OCI-LY7 (cell line): Measurements from ENCODE around the gene POLR1E. TPM values are rescaled to one million over a fixed set of nuclear protein-coding genes. Genes with fewer than 3 reads are reported as not detected.

ENCODE experiments used
- BruUV-seq: library from RNA; stranded (reverse); fragments of 400-500 nt; replicated peaks from 2 replicates; lab custom pipeline; 2021; lab: Mats Ljungman, UMichigan
- CTCF ChIA-PET: fragments of 300-600 bp; sonication (Branson Sonifier 250); formaldehyde crosslinking; loops from one replicate; lab custom pipeline; 2022; ENCODE audit warnings: antibody characterized with exemption; ENCODE audit not compliant: unreplicated experiment; lab: Charles Lee
- POLR2A ChIA-PET: fragments of 300-600 bp; sonication (Branson Sonifier 250); formaldehyde crosslinking; loops from one replicate; lab custom pipeline; 2022; ENCODE audit warnings: antibody characterized with exemption; lab: Charles Lee
- DNase-seq: peaks from one replicate; pipeline ENCODE4 v3.0.0-alpha.2; 2015; ENCODE audit warnings: low spot score
- H2AFZ ChIP-seq: fragments of 200-600 bp; sonication (generic), shearing (Covaris generic); 2 replicates; pipeline ENCODE4 v1.6.1; 2014; ENCODE audit warnings: mild to moderate bottlenecking, antibody characterized with exemption, low read length, moderate library complexity
- H3K27ac ChIP-seq: fragments of 200-600 bp; sonication (generic); 2 replicates; pipeline ENCODE4 v1.5.1; 2014; ENCODE audit warnings: mixed run types, low read depth, mild to moderate bottlenecking, moderate library complexity, low read length, inconsistent platforms; ENCODE audit not compliant: poor library complexity, severe bottlenecking
- H3K36me3 ChIP-seq: fragments of 200-600 bp; sonication (generic); 2 replicates; pipeline ENCODE4 v1.6.1; 2014; ENCODE audit warnings: mild to moderate bottlenecking, antibody characterized with exemption, low read length, moderate library complexity, mixed read lengths; ENCODE audit not compliant: insufficient read depth
- H3K4me1 ChIP-seq: fragments of 200-600 bp; sonication (generic); 2 replicates; pipeline ENCODE4 v1.5.1; 2014; ENCODE audit warnings: mild to moderate bottlenecking, low read length; ENCODE audit not compliant: insufficient read depth, poor library complexity, severe bottlenecking
- H3K4me2 ChIP-seq: fragments of 200-600 bp; sonication (generic); 2 replicates; pipeline ENCODE4 v1.6.1; 2014; ENCODE audit warnings: mild to moderate bottlenecking, low read length
- H3K4me3 ChIP-seq: fragments of 200-600 bp; sonication (generic); 2 replicates; pipeline ENCODE4 v1.5.1; 2014; ENCODE audit warnings: mild to moderate bottlenecking, low read depth, low read length; ENCODE audit not compliant: poor library complexity, severe bottlenecking
- H3K79me2 ChIP-seq: fragments of 200-600 bp; sonication (generic); 2 replicates; pipeline ENCODE4 v1.6.1; 2016; ENCODE audit warnings: low read depth, mild to moderate bottlenecking, low read length, moderate library complexity, mixed read lengths; ENCODE audit not compliant: insufficient read depth
- H3K9me2 ChIP-seq: fragments of 200-600 bp; sonication (generic); 2 replicates; pipeline ENCODE4 v1.6.1; 2016; ENCODE audit warnings: mild to moderate bottlenecking, low read length, mixed read lengths; ENCODE audit not compliant: insufficient read depth
- H3K9me3 ChIP-seq: fragments of 200-600 bp; sonication (generic); 2 replicates; pipeline ENCODE4 v1.6.1; 2014; ENCODE audit warnings: mild to moderate bottlenecking, mixed run types, low read length, mixed read lengths
- H4K20me1 ChIP-seq: fragments of 200-600 bp; sonication (generic); 2 replicates; pipeline ENCODE4 v1.6.1; 2014; ENCODE audit warnings: mild to moderate bottlenecking, antibody characterized with exemption, low read length, moderate library complexity, mixed read lengths; ENCODE audit not compliant: insufficient read depth
- CTCF ChIP-seq: fragments of 200-600 bp; sonication (generic); conservative IDR thresholded peaks from 2 replicates; pipeline ENCODE4 v1.5.1; 2014; ENCODE audit warnings: mild to moderate bottlenecking, antibody characterized with exemption, low read length, moderate library complexity, mixed read lengths
- EZH2phosphoT487 ChIP-seq: fragments of 200-600 bp; sonication (generic); IDR thresholded peaks from 2 replicates; pipeline ENCODE4 v1.6.1; 2018; ENCODE audit warnings: low read depth, borderline replicate concordance, mild to moderate bottlenecking, mixed run types, antibody characterized with exemption, low read length, moderate library complexity, mixed read lengths
- intact Hi-C: fragments of 100-400 bp; cut with micrococcal nuclease; formaldehyde crosslinking; loops from one replicate; pipeline ENCODE4 v1.10.0; 2022; ENCODE audit not compliant: unreplicated experiment
- total RNA-seq, 2 experiments: library from RNA; depleted of rRNA in 1 of 2; stranded (reverse); fragments of >200 nt in 1 of 2; shearing (Covaris generic) in 1 of 2; gene quantifications; 2 replicates each; pipeline ENCODE4 v1.2.3, GENCODE V29; 2014 to 2022

The POLR1E gene
- total RNA-seq, 2 experiments from 2014 or later: 44.3 to 47.6 TPM

DNA sequence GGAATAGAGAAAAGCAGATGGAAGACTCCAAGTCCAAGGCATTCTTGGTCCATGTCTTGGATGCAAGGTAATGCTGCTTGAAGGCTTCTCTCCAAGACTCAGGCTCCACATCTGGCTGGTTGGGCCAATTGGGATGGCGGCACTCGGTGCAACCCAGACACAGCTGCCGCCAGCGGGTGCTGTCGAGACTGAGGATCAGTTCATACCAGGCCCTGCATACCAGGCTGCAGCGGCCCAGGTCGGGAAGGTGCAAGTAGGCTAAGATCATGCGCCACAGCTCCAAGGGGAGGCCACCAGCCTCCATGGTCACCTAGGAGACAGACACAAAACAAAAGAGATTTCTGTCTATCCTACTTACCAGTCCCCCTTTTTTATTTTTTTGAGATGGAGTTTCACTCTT is 55.7 kb downstream of the POLR1E start:
- Histone ChIP-seq H3K79me2 (no peaks in the 10 kb centered on the region), H3K9me2 (no peaks in the 10 kb centered on the region), H3K36me3 (peaks cover 47% of the 10 kb centered on the region), H3K4me2 (no peak overlapping the region), H3K9me3 (no peaks in the 10 kb centered on the region), H3K4me1 (no peaks in the 10 kb centered on the region), H3K4me3 (no peak overlapping the region), H3K27ac (no peak overlapping the region), H4K20me1 (no peaks in the 10 kb centered on the region), H2AFZ (no peak overlapping the region)
- TF ChIP-seq EZH2phosphoT487 (no peak), CTCF (no peak)
- no peak for DNase-seq
- no TSS peak for BruUV-seq
- ChIA-PET CTCF (no interaction called here), POLR2A (no interaction called here)
- intact Hi-C loops: no loop called here

DNA sequence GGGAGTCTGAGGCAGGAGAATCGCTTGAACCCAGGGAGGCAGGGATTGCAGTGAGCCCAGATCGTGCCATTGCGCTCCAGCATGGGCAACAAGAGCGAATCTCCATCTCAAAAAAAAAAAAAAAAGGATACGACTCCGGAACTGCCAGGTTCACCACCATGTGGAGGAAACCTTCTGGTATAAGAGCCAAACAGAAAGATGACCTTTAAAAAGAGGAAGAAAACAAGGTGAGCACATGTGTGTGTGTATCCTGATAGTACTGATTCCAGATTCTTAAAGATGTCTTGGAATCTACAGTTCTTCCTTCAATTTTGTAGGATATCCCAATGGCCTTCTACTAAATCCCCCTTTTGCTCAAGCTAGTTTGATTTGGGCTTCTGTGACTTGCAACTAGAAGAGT is 56.7 kb downstream of the POLR1E start:
- no peak for TF ChIP-seq CTCF
- no TSS peak for BruUV-seq
- CTCF ChIA-PET: no interaction called here

DNA sequence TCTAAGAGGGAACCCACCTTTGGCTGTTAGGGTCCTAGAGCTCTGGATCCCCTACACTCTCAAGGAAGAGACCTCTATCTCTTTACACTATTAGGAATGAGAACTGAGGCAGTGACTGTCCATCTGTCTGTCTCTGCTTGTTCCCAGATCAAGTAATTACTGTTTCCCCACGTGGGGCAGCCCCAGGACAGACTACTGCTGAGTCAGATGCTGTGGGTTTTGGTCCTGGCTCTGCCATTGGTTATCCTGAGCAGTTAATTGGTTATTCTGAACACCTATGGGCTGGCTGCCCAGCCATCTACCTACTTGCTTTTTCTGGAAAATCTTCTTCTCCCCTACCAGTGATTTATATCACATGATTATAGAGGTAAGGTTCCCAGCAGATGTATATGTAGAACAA is 57.1 kb downstream of the POLR1E start:
- no TSS peak for BruUV-seq
- intact Hi-C loops: no loop called here
- no peak overlapping the region for H3K27ac ChIP-seq
- no peak overlapping the region for H3K4me2 ChIP-seq
- CTCF ChIA-PET: no interaction called here
- H4K20me1 ChIP-seq: no peaks in the 10 kb centered on the region
- no peak for DNase-seq
- no peaks in the 10 kb centered on the region for H3K9me2 ChIP-seq
- H3K4me1 ChIP-seq: no peaks in the 10 kb centered on the region
- no peak overlapping the region for H3K4me3 ChIP-seq
- POLR2A ChIA-PET: no interaction called here
- no peak overlapping the region for H2AFZ ChIP-seq
- peaks cover 34% of the 10 kb centered on the region for H3K36me3 ChIP-seq
- no peak for TF ChIP-seq CTCF
- TF ChIP-seq EZH2phosphoT487: no peak
- H3K79me2 ChIP-seq: no peaks in the 10 kb centered on the region
- no peaks in the 10 kb centered on the region for H3K9me3 ChIP-seq

More for the DNA sequence above, 56.7 kb downstream of the POLR1E start:
- Histone ChIP-seq H3K4me3 (no peak overlapping the region), H3K9me2 (no peaks in the 10 kb centered on the region), H3K36me3 (peaks cover 38% of the 10 kb centered on the region), H3K79me2 (no peaks in the 10 kb centered on the region), H2AFZ (no peak overlapping the region), H4K20me1 (no peaks in the 10 kb centered on the region), H3K4me1 (no peaks in the 10 kb centered on the region), H3K27ac (no peak overlapping the region), H3K9me3 (no peaks in the 10 kb centered on the region), H3K4me2 (no peak overlapping the region)
- no peak for DNase-seq
- intact Hi-C loops: no loop called here
- POLR2A ChIA-PET: no interaction called here
